IMR-90 (cell line): ENCODE measurements around the gene KCNIP3. TPM values are rescaled to one million over a fixed set of nuclear protein-coding genes. Genes with fewer than 3 reads are reported as not detected.

ENCODE experiments used
- ATAC-seq: fragments of 200-7000 bp; cut with Tn5 transposase; 2 replicates; pipeline ENCODE4 v1.9.1; 2020; ENCODE audit warnings: low read depth, mild to moderate bottlenecking, moderate library complexity
- BruUV-seq: library from RNA; stranded (reverse); fragments of 400-500 nt; replicated peaks from 2 replicates; lab custom pipeline; 2021; lab: Mats Ljungman, UMichigan
- CTCF ChIA-PET: fragments of 300-600 bp; formaldehyde crosslinking; extraction: SDS; loops from one replicate; lab custom pipeline; 2021; ENCODE audit warnings: antibody characterized with exemption; lab: Yijun Ruan, JAX
- POLR2A ChIA-PET: fragments of 300-600 bp; sonication (Branson Sonifier 250); formaldehyde crosslinking; loops from one replicate; lab custom pipeline; 2022; ENCODE audit warnings: antibody characterized with exemption; ENCODE audit not compliant: unreplicated experiment; lab: Charles Lee
- DNase-seq: peaks from one replicate; pipeline ENCODE4 v3.0.0; 2013
- H2AFZ ChIP-seq: replicated peaks from 2 replicates; pipeline ENCODE3; 2013; ENCODE audit warnings: low read length, mild to moderate bottlenecking; ENCODE audit not compliant: poor library complexity
- H2AK5ac ChIP-seq: 2 replicates; pipeline ENCODE4 v1.6.1; 2013; ENCODE audit warnings: low read depth, low read length, inconsistent platforms
- H2AK9ac ChIP-seq: replicated peaks from 2 replicates; pipeline ENCODE3; 2013; ENCODE audit warnings: mild to moderate bottlenecking, low read depth, low read length, moderate library complexity; ENCODE audit not compliant: poor library complexity
- H2BK120ac ChIP-seq: 2 replicates; pipeline ENCODE4 v1.6.1; 2013; ENCODE audit warnings: low read depth, low read length, inconsistent platforms
- H2BK15ac ChIP-seq: 3 replicates; pipeline ENCODE4 v1.6.1; 2013; ENCODE audit warnings: low read depth, low read length, inconsistent platforms
- H2BK20ac ChIP-seq: 2 replicates; pipeline ENCODE4 v1.6.1; 2013; ENCODE audit warnings: low read depth, mild to moderate bottlenecking, inconsistent platforms, low read length, moderate library complexity
- H2BK5ac ChIP-seq: 2 replicates; pipeline ENCODE4 v1.6.1; 2013; ENCODE audit warnings: mild to moderate bottlenecking, low read depth, low read length, inconsistent platforms; ENCODE audit not compliant: poor library complexity, severe bottlenecking
- H3K14ac ChIP-seq: replicated peaks from 2 replicates; pipeline ENCODE4 v1.6.1; 2013; ENCODE audit warnings: low read depth, low read length, inconsistent platforms
- H3K18ac ChIP-seq: 2 replicates; pipeline ENCODE4 v1.6.1; 2013; ENCODE audit warnings: low read depth, low read length, control low read depth
- H3K23ac ChIP-seq: 2 replicates; pipeline ENCODE4 v1.6.1; 2013; ENCODE audit warnings: low read depth, low read length, inconsistent platforms
- H3K27ac ChIP-seq: 2 replicates; pipeline ENCODE4 v1.5.1; 2013; ENCODE audit warnings: mild to moderate bottlenecking, control low read depth, low read length; ENCODE audit not compliant: insufficient read depth
- H3K27me3 ChIP-seq: 2 replicates; pipeline ENCODE4 v1.6.1; 2013; ENCODE audit warnings: low read length; ENCODE audit not compliant: control insufficient read depth, insufficient read depth
- H3K36me3 ChIP-seq: 2 replicates; pipeline ENCODE4 v1.6.1; 2013; ENCODE audit warnings: low read length, mixed read lengths; ENCODE audit not compliant: control insufficient read depth, insufficient read depth
- H3K4ac ChIP-seq: 2 replicates; pipeline ENCODE4 v1.6.1; 2013; ENCODE audit warnings: low read depth, low read length, inconsistent platforms
- H3K4me1 ChIP-seq: 2 replicates; pipeline ENCODE4 v1.6.1; 2013; ENCODE audit warnings: low read length, mixed read lengths; ENCODE audit not compliant: control insufficient read depth, insufficient read depth
- H3K4me2 ChIP-seq: 2 replicates; pipeline ENCODE4 v1.6.1; 2013; ENCODE audit warnings: low read depth, mild to moderate bottlenecking, control low read depth, low read length, moderate library complexity
- H3K4me3 ChIP-seq: 2 replicates; pipeline ENCODE4 v1.5.1; 2013; ENCODE audit warnings: low read depth, mild to moderate bottlenecking, control low read depth, low read length, moderate library complexity; ENCODE audit not compliant: insufficient read depth
- H3K56ac ChIP-seq: 2 replicates; pipeline ENCODE4 v1.6.1; 2013; ENCODE audit warnings: low read length, inconsistent platforms; ENCODE audit not compliant: insufficient read depth; ENCODE audit errors: extremely low read depth
- H3K79me1 ChIP-seq, 2 experiments: 2 replicates each; pipeline ENCODE4 v1.6.1; 2013; ENCODE audit warnings: low read length in 2 of 2, inconsistent platforms in 1 of 2, low read depth in 1 of 2
- H3K9ac ChIP-seq: 2 replicates; pipeline ENCODE4 v1.6.1; 2013; ENCODE audit warnings: low read depth, low read length, control low read depth
- H3K9me1 ChIP-seq: 2 replicates; pipeline ENCODE4 v1.6.1; 2013; ENCODE audit warnings: low read length, inconsistent platforms; ENCODE audit not compliant: insufficient read depth
- H3K9me3 ChIP-seq: 2 replicates; pipeline ENCODE4 v1.6.1; 2013; ENCODE audit warnings: low read length; ENCODE audit not compliant: control insufficient read depth, insufficient read depth
- H4K20me1 ChIP-seq: 2 replicates; pipeline ENCODE4 v1.6.1; 2013; ENCODE audit warnings: low read length, inconsistent platforms; ENCODE audit not compliant: insufficient read depth
- H4K5ac ChIP-seq: 2 replicates; pipeline ENCODE4 v1.6.1; 2013; ENCODE audit warnings: mild to moderate bottlenecking, low read depth, low read length, control low read depth
- H4K8ac ChIP-seq, 2 experiments: 2 replicates each; pipeline ENCODE4 v1.6.1; 2013; ENCODE audit warnings: low read depth in 2 of 2, low read length in 2 of 2, control low read depth in 1 of 2, inconsistent platforms in 1 of 2
- H4K91ac ChIP-seq: 2 replicates; pipeline ENCODE4 v1.6.1; 2013; ENCODE audit warnings: low read depth, low read length, inconsistent platforms; ENCODE audit not compliant: insufficient read depth
- BHLHE40 ChIP-seq: fragments of 150-350 bp; IDR thresholded peaks from 2 replicates; pipeline ENCODE4 v1.6.1; 2016; ENCODE audit warnings: mild to moderate bottlenecking, low read depth, low read length
- MAFK ChIP-seq: IDR thresholded peaks from 2 replicates; pipeline ENCODE4 v1.6.1; 2012; ENCODE audit warnings: low read depth, low read length, improper control_type of control experiment
- MAZ ChIP-seq: IDR thresholded peaks from 2 replicates; pipeline ENCODE4 v1.6.1; 2012; ENCODE audit warnings: low read depth, mild to moderate bottlenecking, low read length, improper control_type of control experiment, moderate library complexity, borderline replicate concordance
- RAD21 ChIP-seq: IDR thresholded peaks from 2 replicates; pipeline ENCODE4 v1.6.1; 2012; ENCODE audit warnings: low read length, improper control_type of control experiment
- RCOR1 ChIP-seq: IDR thresholded peaks from 2 replicates; pipeline ENCODE4 v1.6.1; 2012; ENCODE audit warnings: mild to moderate bottlenecking, low read length, improper control_type of control experiment; ENCODE audit not compliant: insufficient replicate concordance
- SMC3 ChIP-seq: fragments of 150-350 bp; IDR thresholded peaks from 2 replicates; pipeline ENCODE4 v1.6.1; 2016; ENCODE audit warnings: low read depth, mild to moderate bottlenecking, antibody characterized with exemption, low read length, moderate library complexity
- WGBS, 2 experiments: methylation state at CpG; one replicate each; pipeline versions ENCODE4 v1.1.5 to v1.1.7; 2013; ENCODE audit warnings: missing lambda C conversion rate in 2 of 2; ENCODE audit not compliant: insufficient read length in 1 of 2; ENCODE audit errors: extremely low coverage in 2 of 2; 5-methylcytosine and 5-hydroxymethylcytosine counted together
- dilution Hi-C: fragments of 300-500 bp; cut with HindIII; formaldehyde crosslinking; loops from one replicate; pipeline ENCODE4 v1.14.3; 2018; ENCODE audit warnings: low sequenced_read_pairs; ENCODE audit not compliant: unreplicated experiment
- in situ Hi-C: fragments of 300-500 bp; cut with MboI; formaldehyde crosslinking; loops from 3 replicates; pipeline ENCODE4 v1.14.3; 2019; ENCODE audit warnings: low sequenced_read_pairs, inconsistent platforms, mixed read lengths
- intact Hi-C: fragments of 100-400 bp; cut with micrococcal nuclease; formaldehyde crosslinking; loops from 2 replicates; pipeline ENCODE4 v1.10.0; 2022
- polyA plus RNA-seq, 3 experiments: library from polyadenylated mRNA; depleted of rRNA; stranded (reverse); fragments of >200 nt; gene quantifications; 2 replicates each; pipeline ENCODE4 v1.2.3, GENCODE V29; 2012; ENCODE audit warnings: low replicate concordance in 1 of 3
- total RNA-seq: library from RNA; depleted of rRNA; stranded (reverse); fragments of >200 nt; gene quantifications from 2 replicates; pipeline ENCODE4 v1.2.3, GENCODE V29; 2012
- TF ChIP-seq, protein P1 (sequence below): fragments of 150-350 bp; IDR thresholded peaks from 2 replicates; pipeline ENCODE4 v1.6.1; 2016; ENCODE audit warnings: low read depth, mild to moderate bottlenecking, low read length, moderate library complexity, borderline replicate concordance
- TF ChIP-seq, protein P2 (sequence below): conservative IDR thresholded peaks from 2 replicates; pipeline ENCODE4 v1.5.1; 2012; ENCODE audit warnings: mild to moderate bottlenecking, low read depth, low read length, improper control_type of control experiment

The KCNIP3 gene
- total and polyA plus RNA-seq, 2 of the 4 experiments (the other 2 are of a cell fraction), result 0.72 to 1.4 TPM

DNA sequence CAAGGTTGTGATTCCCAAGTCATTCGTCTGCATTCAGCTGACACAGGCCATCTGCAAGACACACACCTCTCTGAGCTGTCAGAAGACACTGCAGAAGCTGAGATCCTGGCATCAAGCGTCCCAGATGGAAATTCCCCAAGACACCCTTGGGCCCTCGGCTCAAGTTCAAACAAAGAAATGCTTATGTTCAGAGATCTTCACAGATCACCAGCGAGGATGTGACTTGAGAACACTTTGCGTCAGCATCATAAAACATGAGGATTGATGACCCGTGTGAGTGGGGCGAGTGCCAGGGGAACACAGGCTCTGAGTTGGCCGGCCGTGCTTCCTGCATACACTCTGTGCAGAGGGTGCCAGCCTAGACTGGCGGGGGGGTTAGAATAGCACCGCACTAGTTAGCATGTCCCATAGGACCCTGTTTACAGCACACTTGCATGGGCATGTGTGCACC is 36.8 kb downstream of the KCNIP3 start:
- H4K5ac ChIP-seq, result 0 out of 2 replicates have a peak overlapping the region, but pooled peaks have one; percentile 5
- no peak overlapping the region for H4K91ac ChIP-seq
- no peaks in the 10 kb centered on the region for H3K79me1 ChIP-seq
- H3K4me2 ChIP-seq, result peak overlapping the region; percentile 45
- H2AK5ac ChIP-seq, result peak overlapping the region; percentile 61; the same call in 1 of the 2 replicates
- dilution Hi-C loops, result no loop called here
- H2BK5ac ChIP-seq, result no peak overlapping the region
- H3K36me3 ChIP-seq, result no peaks in the 10 kb centered on the region
- H2AFZ ChIP-seq, result peak overlapping the region; percentile 64
- TF ChIP-seq RAD21, result no peak
- TF ChIP-seq, protein P1, sequence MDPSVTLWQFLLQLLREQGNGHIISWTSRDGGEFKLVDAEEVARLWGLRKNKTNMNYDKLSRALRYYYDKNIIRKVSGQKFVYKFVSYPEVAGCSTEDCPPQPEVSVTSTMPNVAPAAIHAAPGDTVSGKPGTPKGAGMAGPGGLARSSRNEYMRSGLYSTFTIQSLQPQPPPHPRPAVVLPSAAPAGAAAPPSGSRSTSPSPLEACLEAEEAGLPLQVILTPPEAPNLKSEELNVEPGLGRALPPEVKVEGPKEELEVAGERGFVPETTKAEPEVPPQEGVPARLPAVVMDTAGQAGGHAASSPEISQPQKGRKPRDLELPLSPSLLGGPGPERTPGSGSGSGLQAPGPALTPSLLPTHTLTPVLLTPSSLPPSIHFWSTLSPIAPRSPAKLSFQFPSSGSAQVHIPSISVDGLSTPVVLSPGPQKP, result no peak
- no peak for TF ChIP-seq RCOR1
- TF ChIP-seq SMC3, result no peak
- TF ChIP-seq BHLHE40, result peak; percentile 32; the same call in 1 of the 2 replicates
- TF ChIP-seq MAFK, result 0 out of 2 replicates have a peak, but pooled peaks have one; percentile 25
- TF ChIP-seq, protein P2, sequence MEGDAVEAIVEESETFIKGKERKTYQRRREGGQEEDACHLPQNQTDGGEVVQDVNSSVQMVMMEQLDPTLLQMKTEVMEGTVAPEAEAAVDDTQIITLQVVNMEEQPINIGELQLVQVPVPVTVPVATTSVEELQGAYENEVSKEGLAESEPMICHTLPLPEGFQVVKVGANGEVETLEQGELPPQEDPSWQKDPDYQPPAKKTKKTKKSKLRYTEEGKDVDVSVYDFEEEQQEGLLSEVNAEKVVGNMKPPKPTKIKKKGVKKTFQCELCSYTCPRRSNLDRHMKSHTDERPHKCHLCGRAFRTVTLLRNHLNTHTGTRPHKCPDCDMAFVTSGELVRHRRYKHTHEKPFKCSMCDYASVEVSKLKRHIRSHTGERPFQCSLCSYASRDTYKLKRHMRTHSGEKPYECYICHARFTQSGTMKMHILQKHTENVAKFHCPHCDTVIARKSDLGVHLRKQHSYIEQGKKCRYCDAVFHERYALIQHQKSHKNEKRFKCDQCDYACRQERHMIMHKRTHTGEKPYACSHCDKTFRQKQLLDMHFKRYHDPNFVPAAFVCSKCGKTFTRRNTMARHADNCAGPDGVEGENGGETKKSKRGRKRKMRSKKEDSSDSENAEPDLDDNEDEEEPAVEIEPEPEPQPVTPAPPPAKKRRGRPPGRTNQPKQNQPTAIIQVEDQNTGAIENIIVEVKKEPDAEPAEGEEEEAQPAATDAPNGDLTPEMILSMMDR, result no peak
- peak; percentile 48; the same call in 1 of the 2 replicates for TF ChIP-seq MAZ
- H2BK120ac ChIP-seq, result no peak overlapping the region
- no peaks in the 10 kb centered on the region; the same call in 1 of the 2 replicates for H3K9me3 ChIP-seq
- intact Hi-C loops, result no loop called here
- 13% methylated on average over 1 of the region's 11 CpGs; no CpG with 5 or more reads in 1 of the 2 experiments for WGBS, 2 experiments
- CTCF ChIA-PET, result interaction anchor here (1.0 to 2.3 kb wide), 3 partner anchors 12 to 102 kb away, joined by 3 to 10 read pairs (median 10); no protein-coding TSS in a partner anchor
- 0 out of 2 replicates have a peak overlapping the region, but pooled peaks have one; percentile 6 for H3K18ac ChIP-seq
- no peak overlapping the region for H3K14ac ChIP-seq
- H3K56ac ChIP-seq, result no peak overlapping the region
- H3K23ac ChIP-seq, result no peak overlapping the region
- H3K9ac ChIP-seq, result no peak overlapping the region
- H2BK20ac ChIP-seq, result peak overlapping the region; percentile 66; the same call in 1 of the 2 replicates
- DNase-seq (peak; percentile 97), ATAC-seq (peak; percentile 84)
- in situ Hi-C loops, result no loop called here
- peaks cover 5% of the 10 kb centered on the region for H3K27me3 ChIP-seq
- peaks cover 3% of the 10 kb centered on the region; the same call in 1 of the 2 replicates for H3K9me1 ChIP-seq
- BruUV-seq, result no TSS peak
- H4K20me1 ChIP-seq, result no peaks in the 10 kb centered on the region
- no peak overlapping the region for H3K4me3 ChIP-seq
- no peak overlapping the region for H4K8ac ChIP-seq
- POLR2A ChIA-PET, result no interaction called here
- no peak overlapping the region for H2BK15ac ChIP-seq
- H2AK9ac ChIP-seq, result peak overlapping the region; percentile 33
- peak overlapping the region; percentile 55; the same call in 1 of the 2 replicates for H3K4ac ChIP-seq
- H3K27ac ChIP-seq, result no peak overlapping the region
- peaks cover 11% of the 10 kb centered on the region for H3K4me1 ChIP-seq
